Liver (tissue), 9 donors: ENCODE measurements around the gene NUP93. TPM values are rescaled to one million over a fixed set of nuclear protein-coding genes. Genes with fewer than 3 reads are reported as not detected.

Experiments used
- DNase-seq: peaks from one replicate; pipeline ENCODE4 v3.0.0-alpha.2; 2017; ENCODE audit warnings: low spot score
- H3K27ac ChIP-seq, 2 donors: one replicate each; pipeline ENCODE4 v1.7.0; 2013; ENCODE audit warnings: inconsistent platforms in 2 of 2, low read length in 2 of 2, control low read depth in 1 of 2, low read depth in 1 of 2, mild to moderate bottlenecking in 1 of 2
- H3K27me3 ChIP-seq, 4 donors: one replicate each; pipeline versions ENCODE4 v1.6.1 to v1.7.0; 2013; ENCODE audit warnings: low read length in 3 of 4, inconsistent platforms in 1 of 4, mild to moderate bottlenecking in 1 of 4, moderate library complexity in 1 of 4; ENCODE audit not compliant: control insufficient read depth in 4 of 4, insufficient read depth in 4 of 4
- H3K36me3 ChIP-seq, 4 donors: one replicate each; pipeline versions ENCODE4 v1.6.1 to v1.7.0; 2013; ENCODE audit warnings: low read length in 3 of 4, mild to moderate bottlenecking in 3 of 4, low read depth in 1 of 4, moderate library complexity in 1 of 4; ENCODE audit not compliant: control insufficient read depth in 4 of 4, insufficient read depth in 3 of 4
- H3K4me1 ChIP-seq, 4 donors: one replicate each; pipeline versions ENCODE4 v1.6.1 to v1.7.0; 2013; ENCODE audit warnings: low read length in 3 of 4, mild to moderate bottlenecking in 3 of 4, moderate library complexity in 1 of 4; ENCODE audit not compliant: control insufficient read depth in 4 of 4, insufficient read depth in 4 of 4
- H3K4me3 ChIP-seq, 3 donors: one replicate each; pipeline versions ENCODE4 v1.6.1 to v1.7.0; 2013; ENCODE audit warnings: low read length in 3 of 3, control low read depth in 1 of 3, low read depth in 1 of 3, mild to moderate bottlenecking in 1 of 3
- H3K9ac ChIP-seq, 2 donors: one replicate each; pipeline ENCODE4 v1.7.0; 2013; ENCODE audit warnings: low read length in 2 of 2, mild to moderate bottlenecking in 2 of 2, moderate library complexity in 2 of 2, control low read depth in 1 of 2, low read depth in 1 of 2
- H3K9me3 ChIP-seq, 4 donors: one replicate each; pipeline versions ENCODE4 v1.6.1 to v1.7.0; 2013; ENCODE audit warnings: low read length in 3 of 4; ENCODE audit not compliant: control insufficient read depth in 4 of 4
- EGR1 ChIP-seq, 2 donors: IDR thresholded peaks; 2 replicates each; pipeline ENCODE4 v1.6.1; 2016 to 2018; ENCODE audit warnings: antibody characterized with exemption in 2 of 2, low read depth in 2 of 2
- FOXA1 ChIP-seq: IDR thresholded peaks from 2 replicates; pipeline ENCODE4 v1.6.1; 2016; ENCODE audit warnings: antibody characterized with exemption
- FOXA2 ChIP-seq: IDR thresholded peaks from 2 replicates; pipeline ENCODE4 v1.6.1; 2016; ENCODE audit warnings: antibody characterized with exemption
- GABPA ChIP-seq, 2 donors: IDR thresholded peaks in 1 of 2; conservative IDR thresholded peaks in 1 of 2; 2 replicates each; pipeline ENCODE4 v1.6.1; 2016; ENCODE audit warnings: antibody characterized with exemption in 2 of 2, mild to moderate bottlenecking in 1 of 2, moderate library complexity in 1 of 2
- HNF4A ChIP-seq, 2 donors: conservative IDR thresholded peaks; 2 replicates each; pipeline ENCODE4 v1.6.1; 2016; ENCODE audit warnings: antibody characterized with exemption in 2 of 2, mild to moderate bottlenecking in 2 of 2
- HNF4G ChIP-seq: IDR thresholded peaks from 2 replicates; pipeline ENCODE4 v1.6.1; 2016; ENCODE audit warnings: antibody characterized with exemption
- JUND ChIP-seq, 2 donors: IDR thresholded peaks; 2 replicates each; pipeline ENCODE4 v1.6.1; 2016; ENCODE audit warnings: antibody characterized with exemption in 2 of 2
- NR2F2 ChIP-seq: IDR thresholded peaks from 2 replicates; pipeline ENCODE4 v1.6.1; 2016; ENCODE audit warnings: antibody characterized with exemption
- RAD21 ChIP-seq, 2 donors: IDR thresholded peaks; 2 replicates each; pipeline ENCODE4 v1.6.1; 2016; ENCODE audit warnings: antibody characterized with exemption in 2 of 2, mild to moderate bottlenecking in 2 of 2
- RXRA ChIP-seq, 2 donors: IDR thresholded peaks; 2 replicates each; pipeline ENCODE4 v1.6.1; 2017 to 2018; ENCODE audit warnings: antibody characterized with exemption in 2 of 2, mild to moderate bottlenecking in 1 of 2
- SP1 ChIP-seq: IDR thresholded peaks from 2 replicates; pipeline ENCODE4 v1.6.1; 2018; ENCODE audit warnings: antibody characterized with exemption, mild to moderate bottlenecking
- TAF1 ChIP-seq: conservative IDR thresholded peaks from 2 replicates; pipeline ENCODE4 v1.6.1; 2016; ENCODE audit warnings: antibody characterized with exemption, mild to moderate bottlenecking
- YY1 ChIP-seq: IDR thresholded peaks from 2 replicates; pipeline ENCODE4 v1.6.1; 2016; ENCODE audit warnings: antibody characterized with exemption, mild to moderate bottlenecking
- WGBS: extraction: QIAGEN DNeasy Blood & Tissue Kit; methylation state at CpG from one replicate; pipeline ENCODE4 v1.1.7; 2013; 5-methylcytosine and 5-hydroxymethylcytosine counted together
- polyA plus RNA-seq, 2 donors: library from polyadenylated mRNA; stranded (reverse) in 1 of 2; unstranded in 1 of 2; fragments of 200-250 nt in 1 of 2; fragments of >200 nt in 1 of 2; fragmentation: Nextera tagmentation in 1 of 2; extraction: Ambion mirVana in 1 of 2; gene quantifications; one replicate each; pipeline versions ENCODE4 v1.2.1 to v1.2.3, GENCODE V29; 2013 to 2015
- total RNA-seq, 2 donors: library from RNA; depleted of rRNA; stranded (reverse); fragments of >200 nt; gene quantifications; one replicate each; pipeline ENCODE4 v1.2.3, GENCODE V29; 2014
- TF ChIP-seq, protein P1 (sequence below): IDR thresholded peaks from 2 replicates; pipeline ENCODE4 v1.6.1; 2016; ENCODE audit warnings: antibody characterized with exemption
- TF ChIP-seq, protein P2 (sequence below): IDR thresholded peaks from 2 replicates; pipeline ENCODE4 v1.6.1; 2016; ENCODE audit warnings: antibody characterized with exemption
- TF ChIP-seq, protein P3 (sequence below): IDR thresholded peaks from 2 replicates; pipeline ENCODE4 v1.6.1; 2016; ENCODE audit warnings: antibody characterized with exemption
- TF ChIP-seq, protein P4 (sequence below): fragments of 150-350 bp; IDR thresholded peaks from 2 replicates; pipeline ENCODE4 v1.5.1; 2017; ENCODE audit warnings: improper control_type of control experiment, low read depth, low read length; ENCODE audit not compliant: missing input control
- TF ChIP-seq, protein P5 (sequence below): IDR thresholded peaks from 2 replicates; pipeline ENCODE4 v1.6.1; 2016; ENCODE audit warnings: antibody characterized with exemption, mild to moderate bottlenecking
- donor health status: healthy.
- donor health status: healthy.
- donor health status: healthy.
- donor health status: healthy.
- donor health status: healthy.

NUP93 gene
- total and polyA plus RNA-seq, 4 donors, result 8.2 to 31.8 (median 9.8) TPM

DNA sequence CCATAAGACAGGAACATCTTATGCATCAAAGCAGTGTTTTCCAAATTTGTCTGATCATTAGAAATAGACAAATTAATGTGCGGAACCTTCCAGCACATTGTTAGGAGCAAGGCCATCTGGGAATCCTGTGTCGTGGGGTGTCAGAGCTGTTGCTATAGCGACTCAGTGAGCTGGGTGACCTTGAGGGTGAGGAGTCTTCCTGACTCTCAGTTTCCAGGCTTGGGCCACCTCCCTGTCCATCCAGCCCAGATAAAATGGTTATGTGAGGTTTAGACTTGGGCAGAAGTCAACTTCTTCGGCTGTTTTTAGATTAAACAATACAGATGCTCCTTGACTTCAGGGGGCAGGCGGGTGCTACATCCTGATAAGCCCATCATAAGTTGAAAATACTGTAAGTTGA is 27.1 kb upstream of the NUP93 start:
- Histone ChIP-seq H3K36me3 (no peaks in the 10 kb centered on the region), H3K4me1 (peaks cover 0 to 6% (median 0%) of the 10 kb centered on the region in 4 donors), H3K9ac (no peak overlapping the region), H3K9me3 (no peaks in the 10 kb centered on the region), H3K27ac (no peak overlapping the region), H3K4me3 (no peak overlapping the region), H3K27me3 (no peaks in the 10 kb centered on the region)
- TF ChIP-seq FOXA2, result no peak
- TF ChIP-seq HNF4G, result no peak
- no peak for TF ChIP-seq FOXA1
- TF ChIP-seq HNF4A (conservative IDR thresholded peaks at IDR 0.05), result no peak
- TF ChIP-seq, protein P1, sequence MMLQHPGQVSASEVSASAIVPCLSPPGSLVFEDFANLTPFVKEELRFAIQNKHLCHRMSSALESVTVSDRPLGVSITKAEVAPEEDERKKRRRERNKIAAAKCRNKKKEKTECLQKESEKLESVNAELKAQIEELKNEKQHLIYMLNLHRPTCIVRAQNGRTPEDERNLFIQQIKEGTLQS, result no peak
- no peak for TF ChIP-seq JUND (IDR thresholded peaks at IDR 0.05)
- no peak for TF ChIP-seq TAF1
- TF ChIP-seq, protein P2, sequence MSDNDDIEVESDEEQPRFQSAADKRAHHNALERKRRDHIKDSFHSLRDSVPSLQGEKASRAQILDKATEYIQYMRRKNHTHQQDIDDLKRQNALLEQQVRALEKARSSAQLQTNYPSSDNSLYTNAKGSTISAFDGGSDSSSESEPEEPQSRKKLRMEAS, result no peak
- TF ChIP-seq, protein P3, sequence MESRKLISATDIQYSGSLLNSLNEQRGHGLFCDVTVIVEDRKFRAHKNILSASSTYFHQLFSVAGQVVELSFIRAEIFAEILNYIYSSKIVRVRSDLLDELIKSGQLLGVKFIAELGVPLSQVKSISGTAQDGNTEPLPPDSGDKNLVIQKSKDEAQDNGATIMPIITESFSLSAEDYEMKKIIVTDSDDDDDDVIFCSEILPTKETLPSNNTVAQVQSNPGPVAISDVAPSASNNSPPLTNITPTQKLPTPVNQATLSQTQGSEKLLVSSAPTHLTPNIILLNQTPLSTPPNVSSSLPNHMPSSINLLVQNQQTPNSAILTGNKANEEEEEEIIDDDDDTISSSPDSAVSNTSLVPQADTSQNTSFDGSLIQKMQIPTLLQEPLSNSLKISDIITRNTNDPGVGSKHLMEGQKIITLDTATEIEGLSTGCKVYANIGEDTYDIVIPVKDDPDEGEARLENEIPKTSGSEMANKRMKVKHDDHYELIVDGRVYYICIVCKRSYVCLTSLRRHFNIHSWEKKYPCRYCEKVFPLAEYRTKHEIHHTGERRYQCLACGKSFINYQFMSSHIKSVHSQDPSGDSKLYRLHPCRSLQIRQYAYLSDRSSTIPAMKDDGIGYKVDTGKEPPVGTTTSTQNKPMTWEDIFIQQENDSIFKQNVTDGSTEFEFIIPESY, result no peak
- TF ChIP-seq SP1, result no peak
- TF ChIP-seq YY1, result no peak
- no peak for TF ChIP-seq GABPA (IDR thresholded peaks at IDR 0.05 in 1 of 2, conservative IDR thresholded peaks at IDR 0.05 in 1 of 2)
- no peak for TF ChIP-seq NR2F2
- no peak for TF ChIP-seq EGR1 (IDR thresholded peaks at IDR 0.05; ENCODE audit: low read depth in 2 of 2)
- TF ChIP-seq, protein P4, sequence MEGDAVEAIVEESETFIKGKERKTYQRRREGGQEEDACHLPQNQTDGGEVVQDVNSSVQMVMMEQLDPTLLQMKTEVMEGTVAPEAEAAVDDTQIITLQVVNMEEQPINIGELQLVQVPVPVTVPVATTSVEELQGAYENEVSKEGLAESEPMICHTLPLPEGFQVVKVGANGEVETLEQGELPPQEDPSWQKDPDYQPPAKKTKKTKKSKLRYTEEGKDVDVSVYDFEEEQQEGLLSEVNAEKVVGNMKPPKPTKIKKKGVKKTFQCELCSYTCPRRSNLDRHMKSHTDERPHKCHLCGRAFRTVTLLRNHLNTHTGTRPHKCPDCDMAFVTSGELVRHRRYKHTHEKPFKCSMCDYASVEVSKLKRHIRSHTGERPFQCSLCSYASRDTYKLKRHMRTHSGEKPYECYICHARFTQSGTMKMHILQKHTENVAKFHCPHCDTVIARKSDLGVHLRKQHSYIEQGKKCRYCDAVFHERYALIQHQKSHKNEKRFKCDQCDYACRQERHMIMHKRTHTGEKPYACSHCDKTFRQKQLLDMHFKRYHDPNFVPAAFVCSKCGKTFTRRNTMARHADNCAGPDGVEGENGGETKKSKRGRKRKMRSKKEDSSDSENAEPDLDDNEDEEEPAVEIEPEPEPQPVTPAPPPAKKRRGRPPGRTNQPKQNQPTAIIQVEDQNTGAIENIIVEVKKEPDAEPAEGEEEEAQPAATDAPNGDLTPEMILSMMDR, result no peak
- TF ChIP-seq RAD21 (IDR thresholded peaks at IDR 0.05), result no peak
- TF ChIP-seq RXRA (IDR thresholded peaks at IDR 0.05), result no peak
- TF ChIP-seq, protein P5, sequence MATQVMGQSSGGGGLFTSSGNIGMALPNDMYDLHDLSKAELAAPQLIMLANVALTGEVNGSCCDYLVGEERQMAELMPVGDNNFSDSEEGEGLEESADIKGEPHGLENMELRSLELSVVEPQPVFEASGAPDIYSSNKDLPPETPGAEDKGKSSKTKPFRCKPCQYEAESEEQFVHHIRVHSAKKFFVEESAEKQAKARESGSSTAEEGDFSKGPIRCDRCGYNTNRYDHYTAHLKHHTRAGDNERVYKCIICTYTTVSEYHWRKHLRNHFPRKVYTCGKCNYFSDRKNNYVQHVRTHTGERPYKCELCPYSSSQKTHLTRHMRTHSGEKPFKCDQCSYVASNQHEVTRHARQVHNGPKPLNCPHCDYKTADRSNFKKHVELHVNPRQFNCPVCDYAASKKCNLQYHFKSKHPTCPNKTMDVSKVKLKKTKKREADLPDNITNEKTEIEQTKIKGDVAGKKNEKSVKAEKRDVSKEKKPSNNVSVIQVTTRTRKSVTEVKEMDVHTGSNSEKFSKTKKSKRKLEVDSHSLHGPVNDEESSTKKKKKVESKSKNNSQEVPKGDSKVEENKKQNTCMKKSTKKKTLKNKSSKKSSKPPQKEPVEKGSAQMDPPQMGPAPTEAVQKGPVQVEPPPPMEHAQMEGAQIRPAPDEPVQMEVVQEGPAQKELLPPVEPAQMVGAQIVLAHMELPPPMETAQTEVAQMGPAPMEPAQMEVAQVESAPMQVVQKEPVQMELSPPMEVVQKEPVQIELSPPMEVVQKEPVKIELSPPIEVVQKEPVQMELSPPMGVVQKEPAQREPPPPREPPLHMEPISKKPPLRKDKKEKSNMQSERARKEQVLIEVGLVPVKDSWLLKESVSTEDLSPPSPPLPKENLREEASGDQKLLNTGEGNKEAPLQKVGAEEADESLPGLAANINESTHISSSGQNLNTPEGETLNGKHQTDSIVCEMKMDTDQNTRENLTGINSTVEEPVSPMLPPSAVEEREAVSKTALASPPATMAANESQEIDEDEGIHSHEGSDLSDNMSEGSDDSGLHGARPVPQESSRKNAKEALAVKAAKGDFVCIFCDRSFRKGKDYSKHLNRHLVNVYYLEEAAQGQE, result no peak
- 90% methylated on average over 5 of the region's 5 CpGs for WGBS
- no peak for DNase-seq
